BJ (cell line): ENCODE data around the gene DENND1A. TPM values are rescaled to one million over a fixed set of nuclear protein-coding genes. Genes with fewer than 3 reads are reported as not detected.

Experiments used
- CTCF ChIA-PET: fragments of 350-600 bp; formaldehyde crosslinking; extraction: SDS; loops from one replicate; lab custom pipeline; 2021; ENCODE audit warnings: antibody characterized with exemption, inconsistent platforms; lab: Yijun Ruan, JAX
- POLR2A ChIA-PET: fragments of 300-600 bp; sonication (Branson Sonifier 250); formaldehyde crosslinking; extraction: SDS; loops from one replicate; lab custom pipeline; 2021; ENCODE audit warnings: antibody characterized with exemption; lab: Charles Lee
- DNase-seq: peaks from one replicate; pipeline ENCODE4 v3.0.0-alpha.2; 2011; ENCODE audit warnings: low read depth
- H3K27me3 ChIP-seq: 2 replicates; pipeline ENCODE4 v1.6.0; 2011; ENCODE audit warnings: low read length; ENCODE audit not compliant: control insufficient read depth, insufficient read depth
- H3K36me3 ChIP-seq: 2 replicates; pipeline ENCODE4 v1.5.1; 2011; ENCODE audit warnings: low read length; ENCODE audit not compliant: control insufficient read depth, insufficient read depth
- H3K4me3 ChIP-seq: 2 replicates; pipeline ENCODE4 v1.5.1; 2011; ENCODE audit warnings: low read depth, mild to moderate bottlenecking, control low read depth, low read length
- CTCF ChIP-seq: IDR thresholded peaks from 2 replicates; pipeline ENCODE4 v1.5.1; 2011; ENCODE audit warnings: low read depth, mild to moderate bottlenecking, control low read depth, inconsistent platforms, low read length, moderate library complexity; ENCODE audit not compliant: insufficient read depth
- polyA plus RNA-seq: library from polyadenylated mRNA; depleted of rRNA; stranded (reverse); fragments of >200 nt; gene quantifications from 2 replicates; pipeline ENCODE4 v1.2.3, GENCODE V29; 2011

The DENND1A gene
- polyA plus RNA-seq, 1 experiment: 24.0 TPM

- ChIA-PET CTCF (interaction anchor here (0.7 to 0.9 kb wide), 3 partner anchors 11 to 127 kb away, joined by 3 to 4 read pairs (median 3); no protein-coding TSS in a partner anchor), POLR2A (no interaction called here)
- DNase-seq: no peak
- TF ChIP-seq CTCF: no peak
- no peaks in the 10 kb centered on the region for H3K36me3 ChIP-seq
- H3K4me3 ChIP-seq: no peak overlapping the region
- no peaks in the 10 kb centered on the region for H3K27me3 ChIP-seq
Measured at GRCh38 chr9:123480791-123481190, 449.1 kb downstream of the DENND1A start.

DNA sequence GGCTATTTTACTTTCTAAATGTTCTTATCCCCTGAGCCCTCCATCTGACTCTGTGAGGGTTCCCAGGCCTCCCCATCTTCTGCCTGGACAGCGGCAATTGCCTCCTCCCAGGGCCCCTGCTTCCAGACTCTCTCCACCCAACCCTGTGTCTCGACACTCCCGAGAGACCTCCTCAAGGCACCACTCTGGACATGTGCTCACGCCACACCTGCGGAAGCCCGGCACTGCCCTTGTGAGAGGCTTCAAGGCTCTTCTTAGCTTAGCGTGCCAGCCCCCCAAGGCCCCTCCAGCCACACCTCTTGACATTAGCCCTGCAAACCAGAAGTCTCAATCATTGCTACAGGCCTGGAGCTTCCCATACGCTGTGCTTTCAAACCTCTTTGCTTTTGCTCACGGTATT is 449.8 kb downstream of the DENND1A start:
- ChIA-PET POLR2A (no interaction called here), CTCF (interaction anchor here (0.7 to 0.9 kb wide), 2 partner anchors 94 to 127 kb away, joined by 3 to 4 read pairs; no protein-coding TSS in a partner anchor)
- Histone ChIP-seq H3K4me3 (no peak overlapping the region), H3K27me3 (no peaks in the 10 kb centered on the region), H3K36me3 (no peaks in the 10 kb centered on the region)
- TF ChIP-seq CTCF: no peak
- DNase-seq: no peak

DNA sequence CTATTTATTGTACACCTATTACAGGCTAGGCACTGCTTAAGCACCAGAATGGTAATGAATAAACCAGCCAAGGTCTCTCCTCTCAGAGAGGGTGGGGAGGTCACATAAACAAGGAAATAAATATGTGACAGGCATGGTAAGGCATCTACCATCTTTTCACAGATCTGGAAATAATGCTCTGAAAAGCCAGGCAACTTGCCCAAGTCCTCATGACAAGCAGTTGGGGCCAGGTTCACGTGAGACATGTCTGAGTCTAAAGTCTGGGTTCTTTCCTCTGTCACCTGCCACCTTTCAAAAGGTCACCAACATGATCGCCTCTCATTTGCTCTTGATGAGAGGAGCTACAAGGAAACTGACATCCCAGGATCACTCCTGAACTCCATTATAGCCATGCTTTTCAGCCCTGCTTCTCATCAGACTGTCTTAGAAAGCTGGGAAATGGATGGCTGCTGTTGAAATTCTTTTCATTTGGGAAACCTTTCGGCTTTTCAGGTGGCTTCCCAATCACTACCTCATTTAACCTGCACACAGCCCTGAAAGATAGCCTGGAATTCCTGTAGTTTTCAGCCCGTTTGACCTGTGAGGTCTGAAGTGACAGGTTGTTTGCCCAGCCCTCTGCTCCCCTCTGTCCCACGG is 450.8 kb downstream of the DENND1A start:
- ChIA-PET POLR2A (no interaction called here), CTCF (no interaction called here)

GRCh38 chr9:123478160-123478559 is 451.8 kb downstream of the DENND1A start:
- CTCF ChIA-PET: no interaction called here
- DNase-seq: no peak
- Histone ChIP-seq H3K4me3 (no peak overlapping the region), H3K36me3 (no peaks in the 10 kb centered on the region), H3K27me3 (no peaks in the 10 kb centered on the region)
- TF ChIP-seq CTCF: no peak
- POLR2A ChIA-PET: interaction anchor here (0.6 kb wide), 1 partner anchor 548 kb away, joined by 16 read pairs; no protein-coding TSS in a partner anchor

More for the DNA sequence above, 450.8 kb downstream of the DENND1A start:
- no peak overlapping the region for H3K4me3 ChIP-seq
- DNase-seq: no peak
- no peaks in the 10 kb centered on the region for H3K27me3 ChIP-seq
- TF ChIP-seq CTCF: no peak
- no peaks in the 10 kb centered on the region for H3K36me3 ChIP-seq

DNA sequence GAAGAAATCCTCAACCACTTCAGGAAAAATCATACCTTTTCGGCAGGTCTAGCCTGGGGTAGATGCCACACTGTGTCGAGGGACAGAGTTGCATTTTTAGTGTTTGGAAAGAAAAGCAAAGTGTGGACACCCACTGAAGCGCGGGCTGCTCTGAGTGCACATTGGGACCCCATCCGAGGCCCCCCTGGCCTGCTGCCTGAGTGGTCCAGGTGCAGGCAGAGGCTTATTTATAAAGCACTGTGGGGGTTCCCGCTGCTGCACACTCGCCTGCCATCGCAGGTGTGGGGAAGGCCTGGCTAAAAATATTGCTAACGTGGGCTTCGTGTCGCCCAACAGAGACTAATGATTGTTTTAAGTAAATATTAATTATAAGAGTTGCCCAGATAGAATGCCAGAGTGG is 454.5 kb downstream of the DENND1A start:
- CTCF ChIA-PET: interaction anchor here (0.8 to 1.4 kb wide), 2 partner anchors 9 to 14 kb away, joined by 3 read pairs; no protein-coding TSS in a partner anchor
- no peak for TF ChIP-seq CTCF

More for the DNA sequence above, 454.5 kb downstream of the DENND1A start:
- Histone ChIP-seq H3K27me3 (no peaks in the 10 kb centered on the region), H3K36me3 (no peaks in the 10 kb centered on the region), H3K4me3 (no peak overlapping the region)
- POLR2A ChIA-PET: no interaction called here
- DNase-seq: no peak
